Measurements from ENCODE around the gene PPP1R1A. TPM values are rescaled to one million over a fixed set of nuclear protein-coding genes. Genes with fewer than 3 reads are reported as not detected.

PPP1R1A gene
- total and polyA plus RNA-seq, 10 donors = 0.09 to 2.1 (median 0.41) TPM; not detected in 6

DNA sequence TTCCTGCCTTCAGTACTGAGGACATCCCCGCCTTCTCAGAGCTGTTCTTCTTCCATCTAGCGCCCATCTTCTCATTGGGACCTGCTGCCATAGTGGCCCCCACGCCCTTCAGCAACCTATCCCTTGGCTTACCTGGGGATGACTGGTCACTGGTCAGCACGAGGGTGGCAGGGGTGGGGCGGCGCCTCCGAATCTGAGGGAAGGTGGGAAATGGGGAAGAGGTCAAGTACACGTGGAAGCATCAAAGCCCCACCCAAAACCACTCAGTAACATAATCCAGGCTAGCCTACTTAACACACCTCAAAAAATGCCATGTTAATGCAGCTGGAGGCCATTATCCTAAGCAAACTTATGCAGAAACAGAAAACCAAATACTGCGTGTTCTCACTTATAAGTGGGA lies 4.3 kb downstream of the PPP1R1A start:
- Histone ChIP-seq H3K27me3 (replicated peaks in 1 of 7) (peaks cover 0 to 54% (median 25%) of the 10 kb centered on the region in 7 donors), H3K4me1 (peaks cover 0 to 23% (median 12%) of the 10 kb centered on the region in 6 donors), H3K27ac (no peak overlapping the region), H3K4me3 (no peak overlapping the region), H3K36me3 (no peaks in the 10 kb centered on the region), H3K9me3 (no peaks in the 10 kb centered on the region)
- no peak for DNase-seq
- intact Hi-C loops (cut with DNase I; ENCODE audit: low total_unique reads) = no loop called here
- TF ChIP-seq POLR2AphosphoS5 (IDR thresholded peaks at IDR 0.05) (no peak), POLR2A (IDR thresholded peaks at IDR 0.05) (no peak), CTCF (IDR thresholded peaks at IDR 0.05 in 8 of 11, conservative IDR thresholded peaks at IDR 0.05 in 3 of 11) (no peak)
- 63 to 69% (median 65%) methylated on average over 9 of the region's 9 CpGs for WGBS, 5 donors

DNA sequence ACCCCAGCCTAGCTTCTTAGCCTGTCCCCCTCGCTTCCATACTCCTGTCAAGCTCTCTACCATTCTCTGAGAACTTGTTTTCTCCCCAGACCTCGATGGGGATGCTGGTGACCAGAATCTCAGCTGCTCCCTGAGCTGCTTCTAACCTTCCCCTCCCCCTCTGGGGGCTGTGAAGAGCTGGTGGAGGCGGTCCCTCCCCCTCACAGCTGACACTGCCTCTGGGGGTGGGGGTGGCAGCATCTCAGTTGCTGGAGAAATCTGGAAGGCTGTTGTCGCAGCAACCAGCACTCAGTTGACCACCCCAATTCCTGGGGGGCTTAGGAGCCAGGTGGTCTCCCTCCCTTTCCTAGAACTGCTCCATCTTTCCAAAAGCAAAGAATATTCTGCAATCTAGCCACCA lies 4.7 kb downstream of the PPP1R1A start:
- TF ChIP-seq POLR2A (IDR thresholded peaks at IDR 0.05) (no peak), POLR2AphosphoS5 (IDR thresholded peaks at IDR 0.05) (no peak), CTCF (IDR thresholded peaks at IDR 0.05 in 8 of 11, conservative IDR thresholded peaks at IDR 0.05 in 3 of 11) (no peak)
- Histone ChIP-seq H3K4me1 (peaks cover 0 to 19% (median 10%) of the 10 kb centered on the region in 6 donors), H3K27me3 (replicated peaks in 1 of 7) (peaks cover 0 to 50% (median 21%) of the 10 kb centered on the region in 7 donors), H3K9me3 (no peaks in the 10 kb centered on the region), H3K4me3 (no peak overlapping the region), H3K27ac (no peak overlapping the region), H3K36me3 (peaks cover 0 to 1% (median 0%) of the 10 kb centered on the region in 6 donors)
- 40 to 63% (median 56%) methylated on average over 3 to 4 of the region's 4 CpGs for WGBS, 5 donors
- intact Hi-C loops (cut with DNase I; ENCODE audit: low total_unique reads) = no loop called here
- DNase-seq = no peak

DNA sequence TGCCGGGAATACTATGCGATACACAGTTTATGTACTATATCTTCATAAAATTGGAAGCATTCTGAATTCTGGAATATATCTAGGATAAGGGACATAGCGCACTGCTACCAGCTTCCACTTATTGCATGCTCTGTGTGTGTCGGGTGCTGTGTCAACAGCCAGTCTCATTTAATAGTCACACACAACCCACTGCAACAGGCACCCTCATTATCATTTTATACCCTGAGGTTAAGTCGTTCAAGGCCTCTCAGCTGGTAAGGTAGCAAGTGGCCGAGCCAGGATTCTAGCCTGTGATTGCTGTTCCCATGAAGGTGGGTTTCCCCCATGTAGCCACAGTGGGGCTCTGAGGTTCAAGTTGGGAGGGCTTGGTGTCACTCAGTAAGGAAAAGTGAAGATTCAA lies 7.0 kb downstream of the PPP1R1A start:
- WGBS, 5 donors = 88 to 98% (median 94%) methylated on average over 6 of the region's 6 CpGs
- no peak for DNase-seq

More for the DNA sequence above, 7.0 kb downstream of the PPP1R1A start:
- H3K36me3 ChIP-seq = peaks cover 0 to 24% (median 8%) of the 10 kb centered on the region in 6 donors
- TF ChIP-seq POLR2A (IDR thresholded peaks at IDR 0.05) (no peak), CTCF (IDR thresholded peaks at IDR 0.05 in 8 of 11, conservative IDR thresholded peaks at IDR 0.05 in 3 of 11) (no peak), POLR2AphosphoS5 (IDR thresholded peaks at IDR 0.05) (no peak)
- H3K4me1 ChIP-seq = peaks cover 0 to 9% (median 6%) of the 10 kb centered on the region in 6 donors
- H3K9me3 ChIP-seq = no peaks in the 10 kb centered on the region
- intact Hi-C loops (cut with DNase I; ENCODE audit: low total_unique reads) = no loop called here
- H3K27me3 ChIP-seq (replicated peaks in 1 of 7) = peaks cover 0 to 27% (median 2%) of the 10 kb centered on the region in 7 donors
- H3K27ac ChIP-seq = no peak overlapping the region
- no peak overlapping the region for H3K4me3 ChIP-seq
